ENCODE results near the gene POLK.

DNA sequence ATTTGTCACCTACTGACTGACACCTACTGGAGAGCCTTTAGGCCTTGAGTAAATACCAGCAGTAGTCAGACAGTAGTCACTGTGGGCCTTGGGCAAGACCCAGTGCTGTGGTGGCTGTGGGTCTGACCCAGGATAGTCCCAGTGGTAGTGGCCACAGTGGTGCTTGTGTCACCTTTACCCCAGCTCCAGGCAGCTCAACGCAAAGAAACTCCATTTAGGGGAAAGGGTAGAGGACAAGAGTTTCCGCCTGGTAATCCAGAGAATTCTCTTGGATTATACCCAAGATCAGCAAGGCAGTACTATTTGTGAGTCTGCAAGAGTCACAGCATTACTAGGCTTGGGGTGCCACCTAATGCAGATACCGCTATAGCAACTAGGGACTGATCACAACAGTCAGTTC lies 29.2 kb upstream of the POLK start:
- no peak for TF ChIP-seq EZH2 (IDR thresholded peaks at IDR 0.05; ENCODE audit: low read length, unreplicated experiment)
- TF ChIP-seq, protein P1, sequence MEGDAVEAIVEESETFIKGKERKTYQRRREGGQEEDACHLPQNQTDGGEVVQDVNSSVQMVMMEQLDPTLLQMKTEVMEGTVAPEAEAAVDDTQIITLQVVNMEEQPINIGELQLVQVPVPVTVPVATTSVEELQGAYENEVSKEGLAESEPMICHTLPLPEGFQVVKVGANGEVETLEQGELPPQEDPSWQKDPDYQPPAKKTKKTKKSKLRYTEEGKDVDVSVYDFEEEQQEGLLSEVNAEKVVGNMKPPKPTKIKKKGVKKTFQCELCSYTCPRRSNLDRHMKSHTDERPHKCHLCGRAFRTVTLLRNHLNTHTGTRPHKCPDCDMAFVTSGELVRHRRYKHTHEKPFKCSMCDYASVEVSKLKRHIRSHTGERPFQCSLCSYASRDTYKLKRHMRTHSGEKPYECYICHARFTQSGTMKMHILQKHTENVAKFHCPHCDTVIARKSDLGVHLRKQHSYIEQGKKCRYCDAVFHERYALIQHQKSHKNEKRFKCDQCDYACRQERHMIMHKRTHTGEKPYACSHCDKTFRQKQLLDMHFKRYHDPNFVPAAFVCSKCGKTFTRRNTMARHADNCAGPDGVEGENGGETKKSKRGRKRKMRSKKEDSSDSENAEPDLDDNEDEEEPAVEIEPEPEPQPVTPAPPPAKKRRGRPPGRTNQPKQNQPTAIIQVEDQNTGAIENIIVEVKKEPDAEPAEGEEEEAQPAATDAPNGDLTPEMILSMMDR (conservative IDR thresholded peaks at IDR 0.05; ENCODE audit: low read depth, low read length) = no peak
